GM20000 (cell line): ENCODE measurements around the gene ELOVL5.

Experiments
- DNase-seq: peaks from one replicate; pipeline ENCODE4 v3.0.0; 2012; ENCODE audit warnings: low spot score
- TF ChIP-seq, protein P1 (sequence below): IDR thresholded peaks from 2 replicates; pipeline ENCODE4 v1.5.1; 2012; ENCODE audit warnings: mild to moderate bottlenecking, control low read depth; ENCODE audit errors: extremely low read depth, missing control alignments

The ELOVL5 gene

DNA sequence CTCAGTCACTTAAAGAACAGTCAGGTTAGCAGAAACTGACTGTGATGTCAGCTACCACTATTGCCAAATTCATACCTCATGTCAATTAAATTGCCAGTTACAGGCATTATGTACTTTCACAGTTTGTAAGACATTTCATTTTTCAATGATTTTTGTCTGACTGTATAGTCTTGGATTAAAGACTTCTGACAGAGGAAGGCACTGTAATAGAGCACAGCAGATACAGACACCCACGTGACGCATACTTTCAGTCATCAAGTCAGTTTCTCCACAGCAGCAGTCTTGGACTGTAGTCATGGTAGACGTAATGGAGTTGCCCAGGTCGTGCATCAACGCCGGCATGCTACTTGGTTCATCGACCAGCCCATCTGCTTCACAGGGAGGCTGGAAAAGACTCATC lies 29.5 kb upstream of the ELOVL5 start:
- TF ChIP-seq, protein P1, sequence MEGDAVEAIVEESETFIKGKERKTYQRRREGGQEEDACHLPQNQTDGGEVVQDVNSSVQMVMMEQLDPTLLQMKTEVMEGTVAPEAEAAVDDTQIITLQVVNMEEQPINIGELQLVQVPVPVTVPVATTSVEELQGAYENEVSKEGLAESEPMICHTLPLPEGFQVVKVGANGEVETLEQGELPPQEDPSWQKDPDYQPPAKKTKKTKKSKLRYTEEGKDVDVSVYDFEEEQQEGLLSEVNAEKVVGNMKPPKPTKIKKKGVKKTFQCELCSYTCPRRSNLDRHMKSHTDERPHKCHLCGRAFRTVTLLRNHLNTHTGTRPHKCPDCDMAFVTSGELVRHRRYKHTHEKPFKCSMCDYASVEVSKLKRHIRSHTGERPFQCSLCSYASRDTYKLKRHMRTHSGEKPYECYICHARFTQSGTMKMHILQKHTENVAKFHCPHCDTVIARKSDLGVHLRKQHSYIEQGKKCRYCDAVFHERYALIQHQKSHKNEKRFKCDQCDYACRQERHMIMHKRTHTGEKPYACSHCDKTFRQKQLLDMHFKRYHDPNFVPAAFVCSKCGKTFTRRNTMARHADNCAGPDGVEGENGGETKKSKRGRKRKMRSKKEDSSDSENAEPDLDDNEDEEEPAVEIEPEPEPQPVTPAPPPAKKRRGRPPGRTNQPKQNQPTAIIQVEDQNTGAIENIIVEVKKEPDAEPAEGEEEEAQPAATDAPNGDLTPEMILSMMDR, result no peak
- DNase-seq, result no peak

DNA sequence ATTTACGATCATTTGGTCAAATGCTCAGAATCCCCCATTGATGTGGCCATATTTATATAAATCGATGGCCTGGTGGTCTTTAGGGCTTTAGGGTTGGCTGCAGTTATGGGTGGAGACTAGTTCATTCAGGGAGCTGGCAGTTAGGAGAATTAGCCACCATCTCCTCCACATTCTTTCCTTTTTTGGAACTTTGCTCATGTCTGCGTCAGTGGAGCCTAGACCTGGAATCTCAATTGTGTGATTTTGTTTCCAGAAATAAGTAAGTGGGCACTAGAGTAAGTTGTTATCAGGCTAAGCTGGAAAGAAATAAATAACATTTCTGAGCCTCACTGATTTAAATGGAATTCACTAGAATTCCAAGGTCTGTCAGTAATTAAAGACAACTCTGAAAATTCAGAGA lies 29.0 kb upstream of the ELOVL5 start:
- DNase-seq, result no peak
- TF ChIP-seq, protein P1, result no peak

DNA sequence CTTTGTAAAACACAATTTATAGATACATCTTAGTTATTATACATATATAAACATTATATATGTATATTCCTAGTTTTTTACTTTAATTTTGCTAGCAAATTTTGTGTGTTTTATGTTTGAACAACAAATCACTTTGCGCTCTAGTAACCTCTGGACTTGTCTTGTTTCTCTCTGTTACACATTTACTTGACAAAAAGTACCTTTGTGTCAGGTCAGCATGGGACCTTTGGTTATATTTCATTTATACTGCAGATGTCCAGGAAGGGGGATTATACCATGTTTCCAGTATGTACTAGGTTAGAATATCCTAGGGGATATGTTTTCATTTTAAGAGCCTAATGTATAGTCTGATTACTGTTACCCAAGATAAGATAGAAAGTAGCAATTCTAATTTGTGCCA lies 28.5 kb upstream of the ELOVL5 start:
- TF ChIP-seq, protein P1, result no peak
- no peak for DNase-seq

DNA sequence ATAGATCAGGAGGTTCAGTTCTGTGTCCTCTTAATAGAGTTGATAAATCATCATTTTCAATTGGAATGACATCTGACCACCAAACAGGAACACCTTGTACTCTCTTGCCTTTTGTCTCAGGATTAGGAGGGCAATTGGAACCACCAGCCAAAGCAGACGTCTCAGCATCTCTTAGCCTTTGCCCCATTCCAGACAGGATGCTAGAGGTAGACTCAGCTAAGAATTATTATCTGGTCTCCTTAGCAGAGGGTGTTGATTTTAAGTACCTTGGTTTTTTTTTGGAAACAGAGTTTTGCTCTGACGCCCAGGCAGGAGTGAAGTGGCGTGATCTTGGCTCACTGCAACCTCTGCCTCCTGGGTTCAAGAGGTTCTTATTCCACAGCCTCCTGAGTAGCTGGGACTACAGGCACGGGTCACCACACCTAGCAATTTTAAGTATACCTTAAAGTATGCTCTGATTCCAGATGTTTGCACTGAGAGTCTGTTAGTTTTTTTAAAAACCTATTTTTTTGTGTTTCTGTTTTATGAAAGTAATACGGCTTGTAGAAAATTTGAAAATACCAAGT lies 28.0 kb upstream of the ELOVL5 start:
- TF ChIP-seq, protein P1, result no peak
- no peak for DNase-seq

DNA sequence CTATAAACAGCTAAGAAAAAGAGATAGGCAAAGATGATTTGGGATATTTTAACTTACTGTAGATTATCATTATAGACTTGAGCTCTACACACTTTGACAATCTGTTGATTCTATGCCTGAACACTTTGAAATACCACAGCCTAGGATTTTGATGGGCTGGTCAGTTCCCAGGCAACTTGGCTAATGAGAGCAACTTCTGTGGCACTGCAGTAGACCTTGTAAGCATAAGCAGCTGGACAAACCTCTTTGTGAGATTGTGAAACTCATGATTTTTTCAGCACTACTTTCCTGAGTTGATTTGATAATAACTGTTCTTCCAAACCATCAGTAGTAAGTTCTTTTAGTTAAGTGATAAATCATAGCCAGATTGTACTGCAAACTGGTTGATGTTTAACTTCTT lies 27.1 kb upstream of the ELOVL5 start:
- DNase-seq, result no peak
- TF ChIP-seq, protein P1, result no peak

DNA sequence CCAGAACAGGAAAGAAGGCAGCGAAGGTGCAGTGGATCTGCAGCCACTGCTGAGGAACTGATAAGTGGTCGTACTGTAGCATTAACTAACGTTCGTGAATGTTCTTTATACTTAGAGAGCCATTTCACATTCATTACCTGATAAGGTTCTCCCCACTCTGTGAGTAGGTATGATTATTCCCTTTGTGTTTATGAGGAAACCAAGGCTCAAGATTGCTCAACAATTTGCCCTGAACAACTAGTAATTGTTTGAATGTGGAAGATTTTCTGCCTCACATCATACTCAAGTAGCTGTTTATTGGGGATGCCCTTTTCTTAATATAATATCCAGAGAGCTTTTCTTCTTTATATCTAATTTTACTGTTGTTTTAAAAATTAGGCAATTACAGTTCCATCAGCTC lies 24.9 kb upstream of the ELOVL5 start:
- TF ChIP-seq, protein P1, result no peak
- DNase-seq, result no peak

DNA sequence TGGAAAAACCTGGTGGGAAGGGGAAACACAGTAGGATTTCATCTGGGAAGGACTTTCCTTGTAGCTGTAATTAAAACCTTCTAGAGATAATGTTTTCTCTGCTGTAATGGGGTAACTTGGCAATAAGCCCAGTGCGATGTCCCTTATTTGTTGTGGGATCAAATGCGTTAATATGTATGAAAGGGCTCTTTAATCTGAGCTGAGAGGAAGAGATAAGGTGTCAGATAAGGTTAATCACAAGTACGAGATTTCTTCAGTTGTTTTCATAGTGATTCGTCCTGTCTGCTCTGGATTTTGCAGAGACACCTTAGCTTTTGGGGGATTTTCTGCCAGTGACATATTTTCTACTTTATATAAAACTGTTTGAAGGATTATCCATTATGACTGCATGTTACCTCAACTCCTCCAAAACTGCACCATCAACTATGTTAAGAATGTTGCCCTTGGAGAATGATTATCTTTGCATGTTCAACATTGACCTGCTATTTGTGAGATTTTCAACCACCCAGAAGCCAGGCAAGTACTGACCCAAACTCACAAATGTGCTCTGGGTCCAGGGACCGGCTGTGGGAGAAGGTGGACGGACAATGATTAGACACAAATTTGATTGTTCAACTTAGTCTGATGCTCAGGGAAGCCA lies 21.2 kb upstream of the ELOVL5 start:
- TF ChIP-seq, protein P1, result no peak
- DNase-seq, result no peak
